SW480 (cell line): ENCODE data around the gene DGKE.

Experiments
- DNase-seq: peaks from one replicate; pipeline ENCODE4 v3.0.0-alpha.2; 2016; ENCODE audit warnings: low spot score

The DGKE gene

GRCh38 chr17:56890906-56891674 lies 57.1 kb downstream of the DGKE start:
- no peak for DNase-seq

- no peak for DNase-seq
Measured at GRCh38 chr17:56891751-56892150, 57.8 kb downstream of the DGKE start.

DNA sequence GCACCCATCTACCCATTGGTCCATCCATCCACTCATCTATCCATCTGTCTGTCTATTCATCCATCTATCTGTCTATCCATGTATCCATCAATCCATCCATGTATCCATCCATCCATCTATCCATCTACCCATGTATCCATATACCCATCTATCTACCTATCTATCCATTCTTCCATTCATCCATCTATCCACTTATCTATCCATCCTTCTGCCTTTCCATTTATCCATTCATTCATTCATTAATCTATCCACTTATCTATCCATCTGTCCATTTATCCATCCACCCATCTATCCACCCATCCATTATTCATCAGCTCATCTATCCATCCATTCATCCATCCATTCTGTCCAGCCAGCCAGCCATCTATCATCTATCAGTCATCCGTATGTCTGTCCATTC lies 58.4 kb downstream of the DGKE start:
- no peak for DNase-seq

- no peak for DNase-seq
Measured at GRCh38 chr17:56893503-56893902, 59.6 kb downstream of the DGKE start.

DNA sequence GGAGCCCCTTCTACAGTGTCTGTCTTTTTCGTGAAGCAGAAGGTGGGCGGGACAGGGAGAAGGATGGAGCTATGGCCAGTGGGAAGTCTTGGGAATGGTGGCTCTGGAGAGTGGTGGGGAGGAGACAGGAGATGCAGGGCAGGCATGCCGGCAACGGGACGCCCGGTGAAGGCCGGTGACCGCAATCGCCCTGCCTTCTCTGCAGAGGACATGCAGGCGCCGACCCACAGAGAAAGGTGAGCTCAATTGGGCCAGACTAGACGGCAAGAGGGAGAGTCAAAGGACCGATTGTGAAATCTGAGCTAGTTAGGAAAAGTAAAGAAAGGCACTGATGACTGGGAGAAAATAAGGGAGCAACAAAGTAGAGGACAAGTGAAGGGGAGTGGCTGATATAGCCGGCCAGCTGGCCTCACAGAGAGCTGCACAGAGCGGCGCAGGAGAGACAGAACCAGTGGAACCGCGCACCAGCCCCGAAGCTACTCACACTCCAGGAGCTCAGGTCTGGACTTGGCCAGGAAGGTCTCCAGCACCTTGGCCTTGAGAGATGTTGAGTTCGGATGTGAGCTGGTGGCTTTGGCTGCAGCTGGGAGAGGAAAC lies 61.0 kb downstream of the DGKE start:
- no peak for DNase-seq

- no peak for DNase-seq
Measured at GRCh38 chr17:56896217-56896967, 62.4 kb downstream of the DGKE start.

DNA sequence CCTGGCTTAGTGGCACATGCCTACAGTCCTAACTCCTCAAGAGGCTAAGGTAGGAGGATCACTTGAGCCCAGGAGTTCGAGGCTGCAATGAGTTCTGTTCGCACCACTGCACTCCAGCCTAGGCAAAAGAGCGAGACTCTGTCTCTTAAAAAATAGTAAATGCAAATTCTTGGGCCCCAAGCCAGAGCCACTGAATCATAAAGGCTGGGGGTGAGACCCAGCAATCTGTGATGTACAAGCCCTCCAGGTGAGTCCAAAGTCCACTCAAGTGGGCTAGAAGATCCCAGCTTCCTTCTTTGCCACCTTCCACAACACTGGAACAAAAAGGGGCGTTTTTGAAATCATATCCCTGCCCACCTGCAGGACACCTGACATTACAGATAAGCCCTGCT lies 63.0 kb downstream of the DGKE start:
- DNase-seq: no peak

DNA sequence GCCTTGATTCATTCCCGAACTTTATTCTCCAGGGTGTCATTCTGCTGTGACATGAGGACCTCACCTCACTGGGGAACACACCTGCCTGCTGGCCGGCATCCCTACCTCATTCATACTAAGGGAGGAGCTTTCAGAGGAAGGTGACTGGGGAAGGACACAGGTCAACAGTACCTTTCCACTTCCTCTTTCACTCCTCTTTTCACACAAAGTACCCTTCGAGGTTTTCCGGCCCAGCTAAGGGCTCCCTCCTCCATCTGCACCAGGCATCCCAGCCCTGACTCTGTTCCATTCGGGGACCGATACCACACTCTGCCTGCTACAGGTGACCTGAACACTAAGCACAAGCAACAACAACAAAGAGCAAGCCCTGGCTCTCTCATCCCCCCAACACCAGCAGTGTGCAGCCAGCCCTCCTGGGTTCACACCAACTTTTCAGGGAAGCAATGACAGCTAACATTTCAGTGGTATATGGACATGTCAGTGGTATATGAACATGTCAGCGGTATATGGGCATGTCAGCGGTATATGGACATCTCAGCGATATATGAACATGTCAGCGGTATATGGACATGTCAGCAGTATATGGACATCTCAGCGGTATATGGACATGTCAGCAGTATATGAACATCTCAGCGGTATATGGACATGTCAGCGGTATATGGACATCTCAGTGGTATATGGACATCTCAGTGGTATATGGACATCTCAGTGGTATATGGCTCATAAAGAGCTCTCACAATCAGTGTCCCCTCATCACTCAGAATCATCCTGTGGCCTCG lies 63.9 kb downstream of the DGKE start:
- no peak for DNase-seq

DNA sequence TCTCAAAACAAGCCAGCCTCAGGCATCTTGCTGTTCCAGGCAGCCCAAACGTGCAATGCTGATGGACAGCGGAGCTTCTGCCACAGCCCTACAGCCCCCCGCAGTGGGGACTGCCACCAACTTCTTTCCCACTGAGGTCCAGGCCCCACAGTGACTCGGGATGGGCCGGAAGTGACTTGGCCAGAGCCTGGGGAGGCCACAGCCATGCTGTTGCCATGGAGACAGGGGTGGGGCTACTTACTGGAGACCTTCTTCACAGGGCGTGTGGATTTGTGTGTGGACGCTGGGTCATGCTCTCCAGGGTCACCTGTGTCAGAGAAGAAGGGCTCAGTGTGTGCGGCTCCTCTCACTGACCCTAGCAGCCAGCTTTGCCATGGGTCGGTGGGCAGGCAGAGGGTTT lies 64.9 kb downstream of the DGKE start:
- DNase-seq: no peak

DNA sequence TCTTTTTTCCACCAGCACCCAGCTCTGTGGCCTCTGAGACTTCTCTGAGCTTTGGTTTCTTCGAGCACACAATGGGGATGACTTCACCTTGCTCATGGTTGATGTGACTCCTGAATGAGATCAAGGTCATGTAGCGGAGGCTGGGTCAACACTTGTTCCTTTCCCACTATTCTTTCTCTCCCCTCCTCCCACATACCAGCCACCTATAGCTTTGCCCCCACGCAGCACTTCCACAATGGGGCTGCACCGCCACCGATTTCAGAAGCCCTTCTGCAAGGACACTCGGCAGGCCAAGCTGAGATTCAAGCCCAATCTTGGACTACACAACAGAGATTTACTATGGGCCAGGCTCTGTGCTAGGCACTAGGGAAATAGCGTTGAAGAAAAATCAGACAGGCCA lies 65.5 kb downstream of the DGKE start:
- DNase-seq: no peak

DNA sequence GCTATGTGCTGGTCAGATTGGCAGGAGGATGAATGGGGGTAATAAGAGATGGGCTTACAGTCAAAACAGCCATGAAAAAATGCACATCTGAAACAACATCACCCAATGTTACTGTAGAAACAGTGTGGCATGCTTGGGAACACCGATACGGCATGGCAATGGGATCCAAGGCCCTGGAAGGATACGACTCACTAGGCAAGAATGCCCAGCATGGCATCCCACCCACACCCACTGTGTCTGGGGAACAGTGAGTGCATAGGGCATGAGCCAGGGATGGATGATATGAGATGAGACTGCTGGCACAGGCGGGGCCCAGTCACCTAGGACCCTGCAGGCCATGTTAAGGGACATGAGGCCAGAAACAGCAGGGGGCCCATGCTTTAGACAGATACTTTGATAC lies 68.4 kb downstream of the DGKE start:
- peak; percentile 81 for DNase-seq

DNA sequence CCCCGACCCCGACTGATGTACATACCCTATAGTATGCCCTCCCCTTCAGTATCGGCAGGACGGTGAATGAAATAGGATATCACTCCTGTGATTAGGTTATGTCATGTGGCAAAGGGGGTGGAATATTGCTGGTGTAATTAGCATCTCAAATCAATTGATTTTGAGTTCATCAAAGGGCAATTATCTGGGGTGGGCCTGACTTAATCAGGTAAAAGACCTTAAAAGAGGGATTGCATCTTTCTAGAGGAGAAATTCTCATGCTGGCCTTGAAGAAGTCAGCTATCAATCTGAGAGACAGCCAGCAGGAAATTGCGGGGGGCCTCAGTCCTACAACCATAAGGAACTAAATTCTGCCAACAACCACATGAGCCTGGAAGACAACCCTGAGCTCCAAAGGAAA lies 69.6 kb downstream of the DGKE start:
- no peak for DNase-seq

DNA sequence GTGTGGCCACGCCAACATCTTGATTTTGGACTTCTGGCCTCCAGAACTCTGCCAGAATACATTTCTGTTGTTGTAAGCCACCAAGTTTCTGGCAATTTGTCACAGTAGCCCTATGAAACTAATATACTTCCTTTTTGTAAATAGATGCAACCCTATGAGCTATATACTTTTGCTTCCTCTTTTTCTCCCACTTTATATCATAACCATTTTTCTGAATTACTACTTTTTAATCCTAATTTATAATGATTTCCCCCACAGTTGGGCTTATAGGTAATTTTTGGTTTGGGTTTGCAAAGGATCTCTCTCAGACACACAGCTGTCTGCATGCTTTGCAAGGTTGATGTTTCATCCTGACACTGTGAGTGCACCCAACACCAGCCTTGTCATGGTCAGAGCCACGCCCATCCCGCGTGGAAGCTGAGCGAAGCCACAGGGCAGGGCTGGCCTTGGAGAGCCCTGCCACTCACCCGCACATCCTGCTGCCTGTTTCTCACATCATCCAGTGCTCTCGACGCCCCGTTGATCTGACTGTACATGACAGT lies 74.1 kb downstream of the DGKE start:
- peak; percentile 53 for DNase-seq

DNA sequence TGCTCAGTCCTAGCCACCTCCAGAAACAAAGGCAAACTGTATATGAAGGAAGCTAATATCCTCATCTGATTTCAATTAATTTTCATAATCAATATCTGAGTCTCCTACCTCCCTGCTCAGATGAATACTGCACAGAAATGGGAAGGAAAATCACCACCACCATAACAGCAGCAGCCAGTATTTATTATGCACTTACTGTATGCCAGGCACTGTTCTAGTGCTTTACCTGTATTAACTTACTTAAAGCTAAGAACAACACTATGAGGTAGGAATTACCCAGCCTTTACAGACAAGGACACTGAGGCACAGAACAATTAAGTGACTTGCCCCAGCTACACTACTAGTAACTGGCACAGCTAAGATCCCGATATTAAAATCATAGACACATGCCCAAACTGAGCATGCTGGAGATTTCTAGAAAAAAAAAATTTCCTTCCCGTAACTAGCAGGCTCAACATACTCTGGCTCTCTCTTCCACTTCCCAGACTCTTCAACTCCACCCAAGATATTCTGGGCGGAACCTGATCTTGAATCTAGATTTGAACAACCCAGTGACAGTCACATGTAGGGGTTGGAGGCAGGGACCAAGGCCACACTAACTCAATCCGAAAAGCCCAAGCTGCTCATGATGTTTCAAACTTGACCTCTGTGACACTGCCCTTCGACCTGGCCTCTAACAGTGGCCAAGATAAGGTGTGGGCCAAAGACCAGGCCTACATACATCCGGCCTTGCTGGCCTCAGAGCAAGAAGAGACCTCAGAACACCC lies 76.0 kb downstream of the DGKE start:
- no peak for DNase-seq

DNA sequence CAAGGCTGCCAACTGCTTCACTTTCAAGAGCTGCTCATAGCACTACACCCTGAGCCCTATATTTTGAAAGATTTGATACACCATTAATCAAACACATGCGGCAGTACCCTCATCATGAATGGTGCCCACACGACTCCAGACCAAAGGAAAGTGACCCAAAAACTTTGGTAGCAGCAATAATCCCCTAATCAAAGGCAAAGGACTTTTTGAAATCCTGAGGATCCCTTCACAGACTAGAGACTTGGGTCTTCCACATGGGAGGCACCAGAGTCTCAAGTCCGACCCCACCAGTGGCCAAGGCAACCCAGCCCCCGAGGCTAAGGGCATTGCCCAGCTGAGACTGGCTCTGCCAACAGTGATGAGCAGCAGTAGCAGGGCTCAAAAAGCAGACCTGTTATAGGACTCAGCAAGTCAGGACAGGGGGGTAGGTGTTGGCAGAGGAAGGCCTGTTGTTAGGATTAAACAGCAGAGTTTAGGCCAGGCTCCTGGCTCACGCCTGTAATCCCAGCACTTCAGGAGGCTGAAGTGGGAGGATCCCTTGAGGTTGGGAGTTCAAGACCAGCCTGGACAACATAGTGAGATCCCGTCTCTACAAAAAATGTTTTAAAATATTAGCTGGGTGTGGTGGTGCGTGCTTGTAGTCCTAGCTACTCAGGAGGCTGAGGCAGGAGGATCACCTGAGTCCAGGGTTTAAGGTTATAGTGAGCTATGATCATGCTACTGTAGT lies 76.7 kb downstream of the DGKE start:
- DNase-seq: no peak

DNA sequence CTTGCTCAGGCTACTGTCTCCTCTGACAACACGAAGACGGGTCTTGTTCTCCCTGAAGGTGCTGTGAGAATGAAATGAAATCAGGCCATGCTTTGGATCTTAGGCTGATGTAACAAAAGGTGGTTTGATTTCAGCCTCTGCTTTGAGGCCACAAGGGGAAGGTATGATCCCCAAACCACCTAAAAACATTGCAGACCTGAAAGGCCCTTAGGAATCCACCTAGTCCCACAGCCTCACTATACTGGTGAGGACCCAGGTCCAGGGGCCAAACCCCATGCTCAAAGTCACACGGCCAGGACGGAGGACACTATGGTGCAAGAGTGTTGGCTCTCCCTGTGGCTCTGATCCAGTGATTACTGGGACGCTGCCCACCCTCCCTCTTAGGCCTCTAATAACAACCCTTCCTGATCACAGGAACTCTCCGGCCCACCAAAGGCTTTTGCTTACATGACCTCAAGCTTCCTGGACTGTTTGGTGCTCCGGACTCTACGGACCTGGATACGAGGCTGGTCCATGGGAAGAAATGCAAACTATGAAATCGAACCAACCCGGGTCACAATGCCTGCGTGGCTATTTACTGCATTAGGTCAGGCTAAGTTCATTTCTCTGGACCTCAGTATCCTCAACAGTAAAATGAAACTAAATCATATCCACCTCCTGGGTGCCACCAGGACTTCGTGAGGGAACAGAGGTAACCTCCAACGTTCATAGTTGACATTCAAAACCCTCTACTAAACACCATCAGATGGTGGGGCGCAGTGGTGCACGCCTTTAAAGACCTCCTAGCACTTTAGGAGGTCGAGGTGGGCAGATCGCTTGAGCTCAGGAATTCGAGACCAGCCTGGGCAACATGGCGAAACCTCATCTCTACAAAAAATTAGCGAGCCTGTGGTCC lies 78.4 kb downstream of the DGKE start:
- DNase-seq: no peak

GRCh38 chr17:56913000-56913311 lies 79.0 kb downstream of the DGKE start:
- no peak for DNase-seq

DNA sequence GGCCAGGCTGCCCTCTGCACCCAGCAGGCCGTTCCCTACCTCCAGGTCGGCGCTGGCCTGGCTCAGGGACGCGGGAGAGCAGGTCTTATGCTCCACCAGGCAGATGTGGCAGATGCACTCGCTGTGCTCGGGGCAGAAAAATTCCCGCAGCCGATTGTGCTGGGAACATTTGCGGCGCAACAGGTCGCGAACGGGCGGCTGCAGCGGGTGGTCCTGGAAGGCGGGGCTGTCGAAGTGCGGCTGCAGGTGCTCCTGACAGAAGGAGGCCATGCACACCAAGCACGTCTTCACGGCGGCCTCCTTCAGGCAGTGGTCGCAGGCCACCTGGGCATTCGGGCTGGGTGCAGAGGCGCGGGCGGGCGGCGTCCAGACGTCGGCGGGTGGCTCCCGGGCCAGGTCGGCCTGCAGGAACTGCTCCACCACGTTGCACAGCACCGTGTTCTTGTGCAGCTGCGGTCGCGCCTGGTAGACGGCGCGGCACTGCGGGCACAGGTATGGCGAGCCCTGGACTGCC lies 79.5 kb downstream of the DGKE start:
- DNase-seq: no peak

DNA sequence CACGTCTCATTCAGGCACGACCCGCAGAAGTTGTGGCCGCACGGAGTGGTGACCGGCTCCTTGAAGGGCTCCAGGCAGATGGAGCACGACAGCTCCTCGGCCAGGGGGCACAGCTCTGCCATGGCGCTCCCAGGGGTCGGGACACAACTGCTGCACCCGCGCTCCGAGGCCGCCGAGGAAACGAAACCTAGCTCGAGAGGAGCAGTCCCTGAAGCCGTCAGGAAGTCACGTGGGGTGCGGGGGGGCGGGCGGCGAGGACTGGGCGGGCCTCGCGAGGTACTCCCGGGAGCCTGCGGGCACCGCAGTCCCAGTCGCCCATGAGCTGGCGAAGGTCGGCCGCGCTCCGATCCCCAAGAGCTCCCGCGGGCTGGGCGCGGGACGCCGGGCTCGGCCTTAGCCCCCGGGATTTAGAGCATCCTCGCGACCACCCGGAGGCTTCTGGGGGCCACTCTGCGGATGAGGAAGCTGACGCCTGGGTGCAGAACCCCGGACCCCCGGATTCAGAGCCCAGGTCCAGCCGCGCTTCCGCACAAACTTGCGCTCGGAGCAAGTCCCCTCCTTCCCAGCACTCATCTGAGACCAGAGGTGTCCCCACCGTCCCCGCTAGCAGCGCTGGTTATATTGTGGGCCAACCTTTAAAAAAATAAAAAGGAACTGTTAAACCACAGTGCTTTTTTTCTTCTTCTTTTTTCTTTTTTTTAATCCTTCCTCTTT lies 80.1 kb downstream of the DGKE start, which contains the start of gene TRIM25:
TSS of gene TRIM25 (minus strand) at position 183 of the 714 bp plus-strand sequence. CDS start at position 122, 61 bp downstream.
- peak; percentile 91 for DNase-seq
